ENCODE results near the gene IL21R.
"Not testable (repeated sequence)": the region's sequence is repeated elsewhere in the genome, so short reads cannot be mapped to it uniquely, and the experiment has no call there.

IL21R gene

DNA sequence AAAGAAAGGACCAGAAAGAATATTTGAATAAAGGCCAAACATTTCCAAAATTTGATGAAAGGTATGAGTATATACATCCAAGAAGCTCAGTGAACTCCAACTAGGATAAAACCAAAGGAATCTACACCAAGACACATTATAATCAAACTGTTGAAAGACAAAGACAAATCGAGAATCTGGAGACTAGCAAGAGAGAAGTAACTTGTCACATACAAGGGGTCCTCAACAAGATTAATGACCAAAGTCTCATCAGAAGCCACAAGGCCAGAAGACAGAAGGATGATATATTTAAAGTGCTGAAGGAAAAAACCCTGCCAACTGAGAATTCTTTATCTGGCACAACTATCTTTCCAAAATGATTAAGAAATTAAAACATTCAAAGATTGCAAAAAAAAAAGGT is 9.3 kb upstream of the IL21R start:
- DNase-seq (ENCODE audit: low read depth): no peak
- H3K4me3 ChIP-seq (ENCODE audit: low read length): no peak overlapping the region
- TF ChIP-seq, protein P1, sequence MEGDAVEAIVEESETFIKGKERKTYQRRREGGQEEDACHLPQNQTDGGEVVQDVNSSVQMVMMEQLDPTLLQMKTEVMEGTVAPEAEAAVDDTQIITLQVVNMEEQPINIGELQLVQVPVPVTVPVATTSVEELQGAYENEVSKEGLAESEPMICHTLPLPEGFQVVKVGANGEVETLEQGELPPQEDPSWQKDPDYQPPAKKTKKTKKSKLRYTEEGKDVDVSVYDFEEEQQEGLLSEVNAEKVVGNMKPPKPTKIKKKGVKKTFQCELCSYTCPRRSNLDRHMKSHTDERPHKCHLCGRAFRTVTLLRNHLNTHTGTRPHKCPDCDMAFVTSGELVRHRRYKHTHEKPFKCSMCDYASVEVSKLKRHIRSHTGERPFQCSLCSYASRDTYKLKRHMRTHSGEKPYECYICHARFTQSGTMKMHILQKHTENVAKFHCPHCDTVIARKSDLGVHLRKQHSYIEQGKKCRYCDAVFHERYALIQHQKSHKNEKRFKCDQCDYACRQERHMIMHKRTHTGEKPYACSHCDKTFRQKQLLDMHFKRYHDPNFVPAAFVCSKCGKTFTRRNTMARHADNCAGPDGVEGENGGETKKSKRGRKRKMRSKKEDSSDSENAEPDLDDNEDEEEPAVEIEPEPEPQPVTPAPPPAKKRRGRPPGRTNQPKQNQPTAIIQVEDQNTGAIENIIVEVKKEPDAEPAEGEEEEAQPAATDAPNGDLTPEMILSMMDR (conservative IDR thresholded peaks at IDR 0.05; ENCODE audit: low read depth, low read length): no peak

GRCh38 chr16:27394516-27394915 is 7.5 kb upstream of the IL21R start:
- TF ChIP-seq, protein P1 (conservative IDR thresholded peaks at IDR 0.05; ENCODE audit: low read depth, low read length): no peak
- DNase-seq (ENCODE audit: low read depth): no peak
- no peak overlapping the region for H3K4me3 ChIP-seq (ENCODE audit: low read length)

- not testable (repeated sequence) for H3K4me3 ChIP-seq (ENCODE audit: low read length); DNase-seq (ENCODE audit: low read depth)
Measured at GRCh38 chr16:27398341-27398893, 3.6 kb upstream of the IL21R start.

DNA sequence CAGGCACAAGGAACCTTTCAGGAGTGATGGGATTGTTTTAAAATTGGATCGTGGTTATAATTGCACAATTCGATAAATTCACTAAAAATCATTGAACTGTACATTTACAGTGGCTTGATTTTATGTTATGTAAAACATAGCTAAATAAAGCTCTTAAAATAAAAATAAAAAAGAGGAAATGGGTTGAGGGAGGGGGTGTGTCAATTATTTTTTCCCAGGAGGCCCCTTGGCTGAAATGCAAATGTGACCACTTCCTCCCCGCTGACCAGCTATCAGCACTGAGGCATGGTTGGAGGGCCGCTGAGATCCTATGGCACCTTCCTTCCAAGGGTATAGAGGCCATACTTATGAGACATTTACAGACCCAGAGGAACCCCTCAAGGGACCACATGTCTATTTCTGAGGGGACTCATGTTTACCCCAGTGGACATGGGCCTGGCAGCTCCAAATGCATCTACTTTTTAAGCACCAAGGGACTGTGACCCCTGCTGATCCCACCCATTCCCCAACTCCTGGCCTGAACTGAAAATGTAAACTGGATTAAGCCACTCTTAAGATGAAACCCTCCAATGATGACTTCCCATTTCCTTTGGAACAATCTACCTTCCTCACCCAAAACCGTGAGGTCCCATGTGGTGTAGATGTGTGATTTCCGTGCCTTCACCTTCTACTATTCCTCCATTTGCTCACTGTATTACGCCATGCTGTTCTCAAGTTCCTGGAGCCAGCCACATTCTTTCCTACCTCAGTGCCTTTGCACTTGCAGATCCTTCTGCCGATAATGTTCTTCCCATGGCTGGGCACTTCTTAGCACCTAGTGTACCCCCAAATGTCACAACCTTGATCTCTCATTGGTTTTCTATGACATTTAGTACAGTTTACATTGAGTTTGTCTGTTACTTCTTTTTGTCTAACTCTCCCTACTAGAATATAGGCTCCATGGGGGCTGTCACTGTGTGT is 2.8 kb upstream of the IL21R start:
- H3K4me3 ChIP-seq (ENCODE audit: low read length): no peak overlapping the region
- TF ChIP-seq, protein P1 (conservative IDR thresholded peaks at IDR 0.05; ENCODE audit: low read depth, low read length): no peak
- no peak for DNase-seq (ENCODE audit: low read depth)

GRCh38 chr16:27399969-27400368 is 2.0 kb upstream of the IL21R start:
- DNase-seq (ENCODE audit: low read depth): no peak
- TF ChIP-seq, protein P1 (conservative IDR thresholded peaks at IDR 0.05; ENCODE audit: low read depth, low read length): no peak
- H3K4me3 ChIP-seq (ENCODE audit: low read length): no peak overlapping the region

- no peak for DNase-seq (ENCODE audit: low read depth)
- H3K4me3 ChIP-seq (ENCODE audit: low read length): no peak overlapping the region
Measured at GRCh38 chr16:27400751-27401620, 988 bp upstream of the IL21R start.

More at GRCh38 chr16:27400751-27401620, 988 bp upstream of the IL21R start:
- TF ChIP-seq, protein P1 (conservative IDR thresholded peaks at IDR 0.05; ENCODE audit: low read depth, low read length): no peak
